Suprapubic skin (tissue), 4 donors: ENCODE results near the gene DCAF4.

ENCODE experiments used
- EP300 ChIP-seq: sonication (generic); formaldehyde crosslinking; IDR thresholded peaks from one replicate; pipeline ENCODE4 v1.6.1; 2017; ENCODE audit warnings: antibody characterized with exemption
- POLR2A ChIP-seq, 2 donors: fragments of 450-650 bp; IDR thresholded peaks; one replicate each; pipeline ENCODE4 v1.6.1; 2017; ENCODE audit warnings: antibody characterized with exemption in 2 of 2, mild to moderate bottlenecking in 2 of 2, moderate library complexity in 2 of 2
- POLR2AphosphoS5 ChIP-seq, 3 donors: sonication (generic); formaldehyde crosslinking; IDR thresholded peaks; one replicate each; pipeline ENCODE4 v1.6.1; 2017; ENCODE audit warnings: antibody characterized with exemption in 3 of 3
- TF ChIP-seq, protein P1 (sequence below), 2 donors: fragments of 200-600 bp in 1 of 2; fragments of 450-650 bp in 1 of 2; sonication (generic) in 1 of 2; IDR thresholded peaks; one replicate each; pipeline ENCODE4 v1.5.1; 2016 to 2019; ENCODE audit warnings: antibody characterized with exemption in 2 of 2, mild to moderate bottlenecking in 1 of 2, moderate library complexity in 1 of 2

- TF ChIP-seq, protein P1, sequence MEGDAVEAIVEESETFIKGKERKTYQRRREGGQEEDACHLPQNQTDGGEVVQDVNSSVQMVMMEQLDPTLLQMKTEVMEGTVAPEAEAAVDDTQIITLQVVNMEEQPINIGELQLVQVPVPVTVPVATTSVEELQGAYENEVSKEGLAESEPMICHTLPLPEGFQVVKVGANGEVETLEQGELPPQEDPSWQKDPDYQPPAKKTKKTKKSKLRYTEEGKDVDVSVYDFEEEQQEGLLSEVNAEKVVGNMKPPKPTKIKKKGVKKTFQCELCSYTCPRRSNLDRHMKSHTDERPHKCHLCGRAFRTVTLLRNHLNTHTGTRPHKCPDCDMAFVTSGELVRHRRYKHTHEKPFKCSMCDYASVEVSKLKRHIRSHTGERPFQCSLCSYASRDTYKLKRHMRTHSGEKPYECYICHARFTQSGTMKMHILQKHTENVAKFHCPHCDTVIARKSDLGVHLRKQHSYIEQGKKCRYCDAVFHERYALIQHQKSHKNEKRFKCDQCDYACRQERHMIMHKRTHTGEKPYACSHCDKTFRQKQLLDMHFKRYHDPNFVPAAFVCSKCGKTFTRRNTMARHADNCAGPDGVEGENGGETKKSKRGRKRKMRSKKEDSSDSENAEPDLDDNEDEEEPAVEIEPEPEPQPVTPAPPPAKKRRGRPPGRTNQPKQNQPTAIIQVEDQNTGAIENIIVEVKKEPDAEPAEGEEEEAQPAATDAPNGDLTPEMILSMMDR (IDR thresholded peaks at IDR 0.05): no peak
- TF ChIP-seq EP300 (no peak), POLR2AphosphoS5 (IDR thresholded peaks at IDR 0.05) (no peak), POLR2A (IDR thresholded peaks at IDR 0.05) (no peak)
These were observed 42.3 kb upstream of the DCAF4 start for GRCh38 chr14:72883961-72884360.
